Skeletal muscle satellite cell (primary cell): ENCODE data around the gene USP26.
"Not testable (repeated sequence)": the region's sequence is repeated elsewhere in the genome, so short reads cannot be mapped to it uniquely, and the experiment has no call there.

Experiments
- H3K27me3 ChIP-seq: 2 replicates; pipeline ENCODE4 v1.7.0; 2013; ENCODE audit warnings: low read length; ENCODE audit not compliant: control insufficient read depth, insufficient read depth
- H3K36me3 ChIP-seq: 2 replicates; pipeline ENCODE4 v1.7.0; 2013; ENCODE audit warnings: mild to moderate bottlenecking, control low read depth, low read length; ENCODE audit not compliant: insufficient read depth
- H3K4me1 ChIP-seq: 2 replicates; pipeline ENCODE4 v1.7.0; 2013; ENCODE audit warnings: low read length; ENCODE audit not compliant: control insufficient read depth, insufficient read depth
- H3K4me2 ChIP-seq: 2 replicates; pipeline ENCODE4 v1.7.0; 2013; ENCODE audit warnings: mild to moderate bottlenecking, low read length
- H3K4me3 ChIP-seq: 2 replicates; pipeline ENCODE4 v1.7.0; 2013; ENCODE audit warnings: low read length
- H3K9ac ChIP-seq: 2 replicates; pipeline ENCODE4 v1.7.0; 2013; ENCODE audit warnings: mild to moderate bottlenecking, low read depth, low read length, moderate library complexity
- H3K9me3 ChIP-seq: replicated peaks from 2 replicates; pipeline ENCODE4 v1.7.0; 2013; ENCODE audit warnings: mild to moderate bottlenecking, control low read depth, low read length

Gene USP26

DNA sequence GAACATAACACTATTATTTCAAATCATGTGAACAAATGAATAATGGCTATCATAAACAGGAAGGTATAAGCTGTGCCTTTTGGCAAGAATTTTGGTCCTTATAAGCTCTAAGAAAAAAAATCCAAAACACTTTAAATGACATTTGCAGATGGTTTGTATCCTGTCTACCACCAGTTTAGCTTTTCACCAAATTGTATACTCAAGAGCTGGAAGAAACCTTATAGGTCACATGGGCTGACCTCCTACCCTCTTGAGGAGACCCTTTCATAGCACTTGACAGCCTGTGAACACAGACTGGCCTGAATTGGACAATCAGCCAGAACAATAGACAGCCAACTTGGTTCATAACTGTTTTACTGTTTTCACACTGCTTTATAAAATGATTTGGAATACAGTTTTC, 24.3 kb downstream of the USP26 start:
- Histone ChIP-seq H3K4me1 (no peaks in the 10 kb centered on the region), H3K9me3 (no peaks in the 10 kb centered on the region), H3K27me3 (peaks cover 10% of the 10 kb centered on the region), H3K9ac (no peak overlapping the region), H3K4me3 (no peak overlapping the region), H3K36me3 (no peaks in the 10 kb centered on the region), H3K4me2 (no peak overlapping the region)

DNA sequence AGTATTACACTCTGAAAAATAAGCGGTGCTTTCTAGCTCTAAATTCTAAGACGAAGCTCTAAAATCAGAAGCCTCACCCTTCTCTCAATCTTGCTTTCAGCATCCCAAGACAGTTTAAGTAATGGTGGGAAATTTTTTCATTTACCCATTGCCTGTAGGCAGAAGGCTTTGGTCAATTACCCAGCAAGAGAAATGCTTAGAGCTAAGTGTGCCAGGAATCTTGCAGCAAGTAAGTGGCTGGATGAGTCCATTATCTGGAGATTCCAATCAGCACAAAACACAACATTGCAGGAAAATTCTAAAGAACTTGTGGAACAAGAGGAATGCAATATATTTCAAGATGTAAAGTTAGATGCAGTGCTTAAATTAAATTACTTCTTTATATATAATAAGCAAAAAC, 28.4 kb downstream of the USP26 start:
- Histone ChIP-seq H3K9ac (no peak overlapping the region), H3K9me3 (no peaks in the 10 kb centered on the region), H3K4me1 (no peaks in the 10 kb centered on the region), H3K4me2 (no peak overlapping the region), H3K4me3 (no peak overlapping the region), H3K27me3 (peaks cover 10% of the 10 kb centered on the region), H3K36me3 (no peaks in the 10 kb centered on the region)

DNA sequence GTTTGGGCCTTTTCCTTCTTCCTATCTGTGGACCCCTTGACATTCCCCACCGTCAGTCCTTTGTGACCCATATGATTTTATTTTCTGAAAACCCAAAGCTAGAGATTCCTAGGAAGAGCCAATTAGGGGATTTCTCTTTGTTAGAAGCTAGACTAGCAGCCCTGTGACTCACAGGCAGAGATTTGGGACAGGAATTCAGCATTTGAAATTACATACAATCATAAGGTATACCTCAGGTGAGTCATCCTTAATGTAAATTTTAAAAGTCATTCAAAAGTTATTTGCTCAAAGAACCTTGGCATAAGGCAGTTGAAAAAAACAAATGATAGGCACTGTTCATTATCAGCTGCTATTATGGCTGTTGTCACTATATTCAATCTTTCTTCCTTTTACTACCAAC, 40.6 kb downstream of the USP26 start:
- Histone ChIP-seq H3K9me3 (no peaks in the 10 kb centered on the region), H3K9ac (no peak overlapping the region), H3K4me2 (no peak overlapping the region), H3K4me3 (no peak overlapping the region), H3K36me3 (no peaks in the 10 kb centered on the region), H3K27me3 (peaks cover 11% of the 10 kb centered on the region), H3K4me1 (no peaks in the 10 kb centered on the region)

DNA sequence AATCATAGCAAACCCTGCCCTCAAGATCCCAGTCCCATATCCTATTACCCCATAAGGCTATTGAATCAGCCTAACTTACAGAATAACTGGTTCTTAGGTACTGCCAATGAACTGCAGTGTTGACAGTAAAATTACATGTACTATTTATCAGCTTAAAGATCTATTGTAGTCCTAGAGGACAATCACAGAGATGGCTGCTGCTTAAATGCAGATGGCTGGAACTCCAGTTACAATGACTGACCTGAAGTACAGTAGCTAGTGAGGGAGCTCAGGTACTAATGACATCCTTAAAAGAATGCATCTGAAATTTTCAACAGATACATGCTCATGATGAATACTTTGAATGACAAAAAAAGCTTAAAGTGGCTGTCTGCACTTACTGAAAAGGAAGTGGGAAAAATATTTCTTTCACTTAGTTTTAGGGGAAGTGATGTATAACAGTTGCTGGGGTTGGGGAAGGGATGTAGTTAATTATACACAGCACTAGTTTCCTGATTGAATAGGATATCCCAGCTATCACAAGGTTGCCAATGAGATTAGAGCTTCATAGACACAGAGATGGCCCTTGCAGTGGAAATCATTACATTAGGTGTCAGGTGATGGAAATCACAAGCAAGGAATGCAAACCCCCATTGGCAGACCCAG, 42.0 kb downstream of the USP26 start:
- H3K4me1 ChIP-seq, result no peaks in the 10 kb centered on the region
- H3K27me3 ChIP-seq, result peaks cover 19% of the 10 kb centered on the region
- no peak overlapping the region for H3K4me3 ChIP-seq
- H3K9ac ChIP-seq, result no peak overlapping the region
- no peaks in the 10 kb centered on the region for H3K36me3 ChIP-seq
- H3K4me2 ChIP-seq, result no peak overlapping the region
- H3K9me3 ChIP-seq, result no peaks in the 10 kb centered on the region

DNA sequence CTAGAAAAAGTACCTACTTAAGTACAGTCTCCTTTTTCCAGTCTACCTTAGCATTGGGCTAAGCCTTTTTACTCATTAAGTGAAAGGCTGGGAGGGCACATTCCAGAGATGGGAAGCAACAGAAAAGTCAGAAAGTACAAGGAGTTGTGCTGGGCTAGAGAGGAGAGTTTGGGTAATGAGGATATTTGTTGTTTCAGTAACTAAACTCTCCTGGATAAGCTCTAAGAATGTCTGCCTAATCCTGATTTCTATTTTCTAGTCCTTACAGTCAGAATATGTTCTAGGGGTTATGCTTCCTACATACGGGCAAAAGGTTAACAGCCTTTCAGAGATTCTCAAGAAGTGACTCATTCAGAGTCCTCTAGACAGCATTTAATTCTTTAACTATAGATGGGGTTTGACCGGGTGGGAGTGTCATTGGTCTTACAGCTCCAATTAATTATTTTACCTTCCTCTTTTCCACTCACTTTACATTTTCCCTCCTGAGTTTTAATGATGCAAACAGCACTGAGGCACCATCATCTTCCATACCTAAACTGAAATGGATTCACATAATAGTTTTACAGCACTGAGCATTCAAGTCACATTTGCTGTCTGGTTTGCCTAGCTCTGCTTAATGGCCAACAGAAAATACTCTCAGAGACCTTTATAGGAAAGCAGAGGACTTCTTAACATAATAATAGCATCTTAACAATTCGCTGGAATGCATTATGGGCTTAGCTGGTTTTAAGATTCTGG, 42.9 kb downstream of the USP26 start:
- Histone ChIP-seq H3K9me3 (no peaks in the 10 kb centered on the region), H3K4me2 (no peak overlapping the region), H3K36me3 (no peaks in the 10 kb centered on the region), H3K9ac (no peak overlapping the region), H3K4me3 (no peak overlapping the region), H3K27me3 (peaks cover 21% of the 10 kb centered on the region), H3K4me1 (no peaks in the 10 kb centered on the region)

DNA sequence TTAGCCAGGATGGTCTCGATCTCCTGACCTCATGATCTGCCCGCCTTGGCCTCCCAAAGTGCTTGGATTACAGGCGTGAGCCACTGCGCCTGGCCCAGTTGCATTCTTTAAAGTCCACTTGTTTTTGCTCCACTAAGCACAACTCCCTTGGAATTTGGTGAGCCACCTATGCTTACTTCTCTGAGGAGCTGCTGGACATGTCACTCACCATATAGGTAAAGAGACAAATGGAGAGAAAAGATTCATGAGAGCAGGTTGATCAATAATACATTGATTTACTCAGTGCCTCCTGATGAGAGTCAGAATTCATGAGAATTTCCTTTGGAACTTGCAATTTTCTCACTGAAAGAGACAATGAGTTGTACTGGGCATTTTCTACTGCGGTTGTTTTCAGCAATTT, 48.2 kb downstream of the USP26 start:
- Histone ChIP-seq H3K36me3 (no peaks in the 10 kb centered on the region), H3K9ac (no peak overlapping the region), H3K4me3 (no peak overlapping the region), H3K4me1 (no peaks in the 10 kb centered on the region), H3K27me3 (peaks cover 27% of the 10 kb centered on the region), H3K9me3 (no peaks in the 10 kb centered on the region), H3K4me2 (no peak overlapping the region)

DNA sequence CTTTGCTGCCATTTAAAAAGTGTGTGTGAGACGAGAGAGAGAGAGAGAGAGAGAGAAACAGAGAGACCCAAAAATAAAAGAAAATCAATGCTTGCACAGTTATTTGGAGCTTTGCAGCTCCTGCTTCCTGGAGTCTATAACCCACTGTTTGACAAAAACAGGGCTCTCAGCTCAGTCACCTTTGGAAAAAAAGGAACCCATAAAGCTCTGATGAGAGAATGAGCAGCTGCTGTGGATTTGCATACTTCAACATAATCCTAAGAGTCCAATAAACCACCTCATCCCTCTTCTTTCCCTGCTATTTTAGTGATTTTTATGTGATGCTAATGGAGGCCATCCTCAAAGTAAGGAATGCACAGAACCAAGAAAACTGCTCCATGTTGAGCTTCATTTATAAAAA, 50.3 kb downstream of the USP26 start:
- no peak overlapping the region for H3K4me3 ChIP-seq
- no peaks in the 10 kb centered on the region for H3K36me3 ChIP-seq
- peaks cover 23% of the 10 kb centered on the region for H3K27me3 ChIP-seq
- no peaks in the 10 kb centered on the region for H3K4me1 ChIP-seq
- H3K9ac ChIP-seq, result no peak overlapping the region
- no peaks in the 10 kb centered on the region for H3K9me3 ChIP-seq
- H3K4me2 ChIP-seq, result no peak overlapping the region

DNA sequence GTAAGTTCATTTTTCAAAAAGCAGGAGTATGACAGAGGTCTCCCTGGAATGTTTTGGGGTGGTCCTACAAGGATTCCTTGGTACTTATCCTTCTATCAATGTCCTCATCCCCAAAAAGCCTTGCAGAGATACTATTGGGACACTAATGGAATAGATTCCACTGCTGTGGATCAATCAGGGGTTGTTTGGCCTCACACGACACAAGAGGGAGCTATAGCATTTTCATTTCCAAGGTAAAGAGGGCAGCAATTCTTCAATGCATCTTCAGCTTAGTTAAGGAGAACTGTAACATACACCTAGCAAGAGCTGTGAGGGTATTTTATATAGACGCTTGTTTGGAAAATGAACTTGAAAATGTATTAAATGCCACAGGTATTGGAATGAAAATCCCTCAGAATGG, 50.9 kb downstream of the USP26 start:
- Histone ChIP-seq H3K4me3 (no peak overlapping the region), H3K27me3 (peaks cover 18% of the 10 kb centered on the region), H3K4me1 (no peaks in the 10 kb centered on the region), H3K4me2 (no peak overlapping the region), H3K36me3 (no peaks in the 10 kb centered on the region), H3K9me3 (no peaks in the 10 kb centered on the region), H3K9ac (no peak overlapping the region)

DNA sequence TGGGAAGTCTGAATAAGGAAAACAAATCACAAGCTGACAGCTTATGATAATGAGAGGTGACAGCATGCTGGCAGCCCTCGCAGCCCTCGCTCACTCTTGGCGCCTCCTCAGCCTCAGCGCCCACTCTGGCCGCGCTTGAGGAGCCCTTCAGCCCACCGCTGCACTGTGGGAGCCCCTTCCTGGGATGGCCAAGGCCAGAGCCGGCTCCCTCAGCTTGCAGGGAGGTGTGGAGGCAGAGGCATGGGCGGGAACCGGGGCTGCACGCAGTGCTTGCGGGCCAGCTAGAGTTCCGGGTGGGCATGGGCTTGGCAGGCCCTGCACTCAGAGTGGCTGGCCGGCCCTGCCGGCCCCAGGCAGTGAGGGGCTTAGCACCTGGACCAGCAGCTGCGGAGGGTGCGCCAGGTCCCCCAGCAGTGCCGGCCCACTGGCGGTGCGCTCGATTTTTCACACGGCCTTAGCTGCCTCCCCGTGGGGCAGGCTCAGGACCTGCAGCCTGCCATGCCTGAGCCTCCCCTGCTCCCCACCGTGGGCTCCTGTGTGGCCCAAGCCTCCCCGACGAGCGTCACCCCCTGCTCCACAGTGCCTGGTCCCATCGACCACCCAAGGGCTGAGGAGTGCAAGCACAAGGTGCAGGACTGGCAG, 52.6 kb downstream of the USP26 start:
- H3K9me3 ChIP-seq, H3K4me2 ChIP-seq, H3K4me1 ChIP-seq, H3K4me3 ChIP-seq, H3K9ac ChIP-seq, H3K36me3 ChIP-seq: not testable (repeated sequence)
- H3K27me3 ChIP-seq, result peaks cover 12% of the 10 kb centered on the region

DNA sequence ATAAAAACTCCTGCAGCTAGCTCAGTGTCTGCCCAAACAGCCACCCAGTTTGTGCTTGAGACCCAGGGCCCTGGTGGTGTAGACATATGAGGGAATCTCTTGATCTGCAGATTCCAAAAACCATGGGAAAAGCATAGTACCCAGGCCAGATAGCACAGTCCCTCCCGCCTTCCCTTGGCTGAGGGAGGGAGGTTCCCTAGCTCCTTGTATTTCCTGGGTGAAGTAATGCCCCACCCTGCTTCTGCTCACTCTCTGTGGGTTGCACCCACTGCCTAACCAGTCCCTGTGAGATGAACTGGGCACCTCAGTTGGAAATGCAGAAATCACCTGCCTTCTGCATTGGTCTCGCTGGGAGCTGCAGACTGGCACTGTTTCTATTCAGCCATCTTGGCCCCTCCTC, 54.6 kb downstream of the USP26 start:
- Histone ChIP-seq H3K4me1 (no peaks in the 10 kb centered on the region), H3K27me3 (peaks cover 7% of the 10 kb centered on the region), H3K9ac (no peak overlapping the region), H3K4me3 (no peak overlapping the region), H3K9me3 (no peaks in the 10 kb centered on the region), H3K36me3 (no peaks in the 10 kb centered on the region), H3K4me2 (no peak overlapping the region)

DNA sequence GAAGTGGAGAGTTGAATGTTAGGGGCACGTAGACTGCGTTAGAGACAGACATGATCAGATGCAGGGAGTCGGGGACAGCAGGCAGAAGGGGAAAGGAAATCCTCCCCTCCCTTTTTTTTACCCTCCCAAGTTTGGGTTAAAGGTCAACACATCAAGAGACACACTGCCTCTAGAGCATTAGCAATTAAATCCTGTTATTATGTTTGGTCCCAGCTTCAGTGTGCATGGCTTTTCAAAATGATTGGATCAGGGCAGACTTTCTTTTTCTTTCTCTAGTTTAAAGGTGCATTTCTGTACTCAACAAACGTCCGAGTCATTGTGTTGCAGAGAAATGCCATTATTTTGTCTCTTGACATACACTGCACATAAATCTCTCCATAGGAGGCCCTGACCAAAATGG, 63.9 kb downstream of the USP26 start:
- H3K9me3 ChIP-seq, result no peaks in the 10 kb centered on the region
- no peak overlapping the region for H3K4me2 ChIP-seq
- no peaks in the 10 kb centered on the region for H3K4me1 ChIP-seq
- no peak overlapping the region for H3K4me3 ChIP-seq
- peaks cover 16% of the 10 kb centered on the region for H3K27me3 ChIP-seq
- H3K36me3 ChIP-seq, result no peaks in the 10 kb centered on the region
- no peak overlapping the region for H3K9ac ChIP-seq

DNA sequence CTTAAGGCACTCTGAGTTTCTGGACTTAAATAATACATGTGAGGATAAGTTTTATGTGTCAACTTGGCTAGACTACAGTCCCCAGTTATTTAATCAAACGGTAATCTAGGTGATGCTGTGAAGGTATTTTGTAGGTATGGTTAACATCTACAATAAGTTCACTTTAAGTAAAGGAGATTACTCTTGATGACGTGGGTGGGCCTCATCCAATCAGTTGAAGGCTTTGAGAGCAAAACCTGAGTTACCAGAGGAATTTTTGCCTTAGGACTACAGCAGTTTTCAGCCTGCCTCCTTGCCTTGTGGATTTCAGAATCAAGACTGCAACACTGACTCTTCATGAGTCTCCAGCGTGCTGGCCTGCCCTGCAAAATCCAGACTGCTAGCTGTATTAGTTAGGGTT, 78.7 kb downstream of the USP26 start:
- Histone ChIP-seq H3K9ac (no peak overlapping the region), H3K4me1 (no peaks in the 10 kb centered on the region), H3K9me3 (no peaks in the 10 kb centered on the region), H3K27me3 (peaks cover 4% of the 10 kb centered on the region), H3K36me3 (no peaks in the 10 kb centered on the region), H3K4me2 (no peak overlapping the region), H3K4me3 (no peak overlapping the region)
